Mucosa of descending colon (tissue), 3 donors: Measurements from ENCODE around the gene AHCYL2. TPM values are rescaled to one million over a fixed set of nuclear protein-coding genes. Genes with fewer than 3 reads are reported as not detected.

Experiments
- ATAC-seq: fragments of 200-7000 bp; cut with Tn5 transposase; one replicate; pipeline ENCODE4 v1.9.1; 2020; ENCODE audit warnings: mild to moderate bottlenecking, moderate library complexity
- DNase-seq, 3 donors: peaks; one replicate each; pipeline ENCODE4 v3.0.0-alpha.2; 2020
- H3K36me3 ChIP-seq: fragments of 200-600 bp; one replicate; pipeline ENCODE4 v1.8.0; 2021; ENCODE audit warnings: low read depth, mild to moderate bottlenecking
- H3K4me1 ChIP-seq: fragments of 200-600 bp; one replicate; pipeline ENCODE4 v1.8.0; 2021; ENCODE audit warnings: low read depth, mild to moderate bottlenecking
- H3K4me3 ChIP-seq: fragments of 200-600 bp; one replicate; pipeline ENCODE4 v1.8.0; 2021; ENCODE audit warnings: mild to moderate bottlenecking
- H3K9me3 ChIP-seq: fragments of 200-600 bp; one replicate; pipeline ENCODE4 v1.8.0; 2021; ENCODE audit warnings: mild to moderate bottlenecking
- CTCF ChIP-seq: fragments of 200-600 bp; IDR thresholded peaks from one replicate; pipeline ENCODE4 v1.8.0; 2022; ENCODE audit warnings: antibody characterized with exemption, mild to moderate bottlenecking
- intact Hi-C, 2 donors: fragments of 100-400 bp; cut with DNase I in 1 of 2; cut with micrococcal nuclease in 1 of 2; formaldehyde crosslinking; loops; one replicate each; pipeline versions ENCODE4 v1.11.0 to v1.11.1; 2022; cut with DNase I, micrococcal nuclease
- total RNA-seq, 3 donors: library from RNA; stranded (reverse); fragmentation: NEBNext Ultra II Directional in 2 of 3; extraction: Animal tissue kit (Norgen Biotek cat#: 25700) in 2 of 3; gene quantifications; one replicate each; pipeline versions ENCODE4 v1.2.1 to v1.2.4, GENCODE V29; 2021 to 2023
- donor health status: DM: no; HTN: no; CAD: no; lungs with moderate emphysema.
- donor health status: DM: no; HTN: no; CAD: no.
- donor health status: DM: no; HTN: yes; CAD: no.

The AHCYL2 gene
- total RNA-seq, 3 donors from 2014 or later = 215 to 717 (median 467) TPM

- Histone ChIP-seq H3K36me3 (no peaks in the 10 kb centered on the region), H3K9me3 (no peaks in the 10 kb centered on the region), H3K4me1 (peaks cover 4% of the 10 kb centered on the region), H3K4me3 (no peak overlapping the region)
- no peak for TF ChIP-seq CTCF
- no peak for ATAC-seq
- DNase-seq = no peak
- intact Hi-C loops = no loop called here
Measured at GRCh38 chr7:129193892-129194291, 30.9 kb upstream of the AHCYL2 start.

GRCh38 chr7:129197771-129198170 lies 27.1 kb upstream of the AHCYL2 start:
- Histone ChIP-seq H3K4me1 (no peaks in the 10 kb centered on the region), H3K36me3 (no peaks in the 10 kb centered on the region), H3K4me3 (no peak overlapping the region), H3K9me3 (no peaks in the 10 kb centered on the region)
- DNase-seq (no peak), ATAC-seq (no peak)
- TF ChIP-seq CTCF = no peak
- intact Hi-C loops = no loop called here

- intact Hi-C loops = no loop called here
- Histone ChIP-seq H3K36me3 (no peaks in the 10 kb centered on the region), H3K4me1 (no peaks in the 10 kb centered on the region), H3K4me3 (no peak overlapping the region), H3K9me3 (no peaks in the 10 kb centered on the region)
- no peak for TF ChIP-seq CTCF
- ATAC-seq (no peak), DNase-seq (no peak)
Measured at GRCh38 chr7:129199406-129199805, 25.4 kb upstream of the AHCYL2 start.

- TF ChIP-seq CTCF = no peak
- intact Hi-C loops = no loop called here
- no peak for ATAC-seq
Measured at GRCh38 chr7:129202058-129202777, 22.6 kb upstream of the AHCYL2 start.

GRCh38 chr7:129203050-129203741 lies 21.6 kb upstream of the AHCYL2 start:
- intact Hi-C loops = no loop called here
- no peak for ATAC-seq

More at GRCh38 chr7:129202058-129202777, 22.6 kb upstream of the AHCYL2 start:
- Histone ChIP-seq H3K9me3 (no peaks in the 10 kb centered on the region), H3K4me1 (no peaks in the 10 kb centered on the region), H3K36me3 (no peaks in the 10 kb centered on the region), H3K4me3 (no peak overlapping the region)
- DNase-seq = no peak

More at GRCh38 chr7:129203050-129203741, 21.6 kb upstream of the AHCYL2 start:
- H3K36me3 ChIP-seq = no peaks in the 10 kb centered on the region
- no peak for DNase-seq
- no peak for TF ChIP-seq CTCF
- H3K9me3 ChIP-seq = no peaks in the 10 kb centered on the region
- no peaks in the 10 kb centered on the region for H3K4me1 ChIP-seq
- no peak overlapping the region for H3K4me3 ChIP-seq
